Upper lobe of left lung (tissue), 6 donors: ENCODE data around the gene CNPPD1. TPM values are rescaled to one million over a fixed set of nuclear protein-coding genes. Genes with fewer than 3 reads are reported as not detected.

Source experiments
- ATAC-seq, 2 donors: fragments of 200-7000 bp; cut with Tn5 transposase; one replicate each; pipeline ENCODE4 v1.9.1; 2022; ENCODE audit warnings: mild to moderate bottlenecking in 2 of 2, moderate library complexity in 2 of 2; ENCODE audit not compliant: low FRiP score in 2 of 2
- DNase-seq, 2 donors: peaks; one replicate each; pipeline ENCODE4 v3.0.0-alpha.2; 2019 to 2020
- H3K27ac ChIP-seq, 4 donors: fragments of 200-600 bp; sonication (generic); one replicate each; pipeline ENCODE4 v1.5.1; 2016 to 2019
- H3K27me3 ChIP-seq, 4 donors: fragments of 200-600 bp; sonication (generic); one replicate each; pipeline ENCODE4 v1.5.1; 2017 to 2019
- H3K36me3 ChIP-seq, 4 donors: fragments of 200-600 bp; sonication (generic); one replicate each; pipeline ENCODE4 v1.5.1; 2016 to 2019
- H3K4me1 ChIP-seq, 4 donors: fragments of 200-600 bp; sonication (generic); one replicate each; pipeline ENCODE4 v1.5.1; 2018 to 2019
- H3K4me3 ChIP-seq, 4 donors: fragments of 200-600 bp; sonication (generic); one replicate each; pipeline ENCODE4 v1.5.1; 2017 to 2019; ENCODE audit warnings: mild to moderate bottlenecking in 2 of 4, moderate library complexity in 1 of 4
- H3K9me3 ChIP-seq, 4 donors: fragments of 200-600 bp; sonication (generic); one replicate each; pipeline ENCODE4 v1.5.1; 2018 to 2019
- EP300 ChIP-seq, 4 donors: sonication (generic); formaldehyde crosslinking; IDR thresholded peaks; one replicate each; pipeline ENCODE4 v1.5.1; 2017; ENCODE audit warnings: antibody characterized with exemption in 4 of 4, control low read depth in 2 of 4
- POLR2A ChIP-seq, 4 donors: fragments of 450-650 bp; IDR thresholded peaks; one replicate each; pipeline ENCODE4 v1.5.1; 2016 to 2017; ENCODE audit warnings: antibody characterized with exemption in 4 of 4, mild to moderate bottlenecking in 2 of 4
- POLR2AphosphoS5 ChIP-seq, 2 donors: sonication (generic); formaldehyde crosslinking; IDR thresholded peaks; one replicate each; pipeline ENCODE4 v1.5.1; 2017; ENCODE audit warnings: antibody characterized with exemption in 2 of 2
- WGBS, 2 donors: methylation state at CpG; one replicate each; pipeline ENCODE4 v1.1.5; 2017 to 2018; 5-methylcytosine and 5-hydroxymethylcytosine counted together
- total RNA-seq, 6 donors: library from RNA; depleted of rRNA in 4 of 6; stranded (reverse); fragments of >200 nt in 4 of 6; gene quantifications; one replicate each; pipeline versions ENCODE4 v1.1.0 to v1.2.1, GENCODE V29; 2016 to 2021
- TF ChIP-seq, protein P1 (sequence below), 6 experiments: fragments of 450-650 bp in 4 of 6; fragments of 200-600 bp in 2 of 6; sonication (generic) in 2 of 6; IDR thresholded peaks; one replicate each; pipeline ENCODE4 v1.5.1; 2016 to 2019; ENCODE audit warnings: antibody characterized with exemption in 6 of 6
- donor health status: DM: no; HTN: no; CAD: no; lungs with moderate emphysema.
- donor health status: DM: no; HTN: yes; CAD: no; lungs with severe emphysema.

The CNPPD1 gene
- total RNA-seq, 6 donors from 2014 or later: 42.7 to 86.8 (median 49.4) TPM

GRCh38 chr2:219220652-219221402 lies 44.1 kb upstream of the CNPPD1 start:
- no peaks in the 10 kb centered on the region for H3K27me3 ChIP-seq
- ATAC-seq (no peak), DNase-seq (peak in 1 of 2 donors; percentile 57)
- peaks cover 20 to 38% (median 29%) of the 10 kb centered on the region in 4 donors for H3K4me1 ChIP-seq
- 83 to 92% methylated on average over 16 to 19 of the region's 19 CpGs for WGBS, 2 donors
- H3K36me3 ChIP-seq: peaks cover 46 to 65% (median 60%) of the 10 kb centered on the region in 4 donors
- no peak for TF ChIP-seq EP300 (IDR thresholded peaks at IDR 0.05)
- TF ChIP-seq POLR2AphosphoS5 (IDR thresholded peaks at IDR 0.05): no peak
- no peak overlapping the region for H3K4me3 ChIP-seq
- H3K27ac ChIP-seq: no peak overlapping the region
- no peaks in the 10 kb centered on the region for H3K9me3 ChIP-seq

DNA sequence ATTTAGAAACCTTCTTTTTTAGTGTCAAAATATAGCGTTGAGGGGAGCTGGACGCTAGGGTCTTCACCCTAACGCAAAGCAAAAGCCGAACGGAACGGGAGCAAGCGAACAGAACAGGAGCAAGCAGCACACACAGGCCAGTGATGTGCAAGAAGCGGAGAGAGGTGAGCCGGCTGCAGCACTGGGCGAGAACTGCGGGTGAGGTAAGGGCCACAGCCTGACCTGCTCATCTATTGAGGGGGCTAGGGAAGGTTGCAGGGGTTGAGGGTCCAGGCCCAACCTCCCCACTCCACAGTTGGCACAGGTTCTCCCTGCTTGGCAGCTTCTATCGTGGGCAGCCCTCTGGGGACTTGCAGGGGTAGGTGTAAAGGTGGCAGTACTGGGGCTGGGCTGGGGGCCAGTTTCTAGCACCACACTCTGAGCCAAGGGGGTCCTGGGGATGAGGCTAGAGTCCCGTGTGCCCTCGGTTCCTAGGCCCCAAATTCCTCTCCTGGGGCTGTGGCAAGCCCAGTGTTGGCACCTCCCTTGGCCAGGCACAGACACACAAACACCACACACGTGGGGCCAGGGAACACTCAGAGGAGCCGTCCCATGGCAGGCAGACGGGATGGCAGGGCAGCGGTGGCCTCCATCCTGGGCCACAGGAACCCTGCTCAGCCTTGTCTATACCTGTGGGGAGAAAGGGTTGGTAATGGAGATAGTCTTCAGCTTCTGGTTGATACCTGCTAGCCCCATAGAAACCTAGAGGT lies 43.2 kb upstream of the CNPPD1 start:
- H3K9me3 ChIP-seq: no peaks in the 10 kb centered on the region
- H3K4me1 ChIP-seq: peaks cover 20 to 35% (median 29%) of the 10 kb centered on the region in 4 donors
- TF ChIP-seq POLR2A (IDR thresholded peaks at IDR 0.05) (no peak), POLR2AphosphoS5 (IDR thresholded peaks at IDR 0.05) (no peak), EP300 (IDR thresholded peaks at IDR 0.05) (no peak)
- TF ChIP-seq, protein P1, sequence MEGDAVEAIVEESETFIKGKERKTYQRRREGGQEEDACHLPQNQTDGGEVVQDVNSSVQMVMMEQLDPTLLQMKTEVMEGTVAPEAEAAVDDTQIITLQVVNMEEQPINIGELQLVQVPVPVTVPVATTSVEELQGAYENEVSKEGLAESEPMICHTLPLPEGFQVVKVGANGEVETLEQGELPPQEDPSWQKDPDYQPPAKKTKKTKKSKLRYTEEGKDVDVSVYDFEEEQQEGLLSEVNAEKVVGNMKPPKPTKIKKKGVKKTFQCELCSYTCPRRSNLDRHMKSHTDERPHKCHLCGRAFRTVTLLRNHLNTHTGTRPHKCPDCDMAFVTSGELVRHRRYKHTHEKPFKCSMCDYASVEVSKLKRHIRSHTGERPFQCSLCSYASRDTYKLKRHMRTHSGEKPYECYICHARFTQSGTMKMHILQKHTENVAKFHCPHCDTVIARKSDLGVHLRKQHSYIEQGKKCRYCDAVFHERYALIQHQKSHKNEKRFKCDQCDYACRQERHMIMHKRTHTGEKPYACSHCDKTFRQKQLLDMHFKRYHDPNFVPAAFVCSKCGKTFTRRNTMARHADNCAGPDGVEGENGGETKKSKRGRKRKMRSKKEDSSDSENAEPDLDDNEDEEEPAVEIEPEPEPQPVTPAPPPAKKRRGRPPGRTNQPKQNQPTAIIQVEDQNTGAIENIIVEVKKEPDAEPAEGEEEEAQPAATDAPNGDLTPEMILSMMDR (IDR thresholded peaks at IDR 0.05): no peak
- H3K27me3 ChIP-seq: no peaks in the 10 kb centered on the region
- peak in 1 of 2 donors; percentile 55 for DNase-seq
- WGBS, 2 donors: 90 to 93% methylated on average over 16 of the region's 18 CpGs
- no peak for ATAC-seq
- peaks cover 45 to 60% (median 54%) of the 10 kb centered on the region in 4 donors for H3K36me3 ChIP-seq
- peak overlapping the region in 1 of 4 donors; percentile 91 for H3K27ac ChIP-seq
- no peak overlapping the region for H3K4me3 ChIP-seq

DNA sequence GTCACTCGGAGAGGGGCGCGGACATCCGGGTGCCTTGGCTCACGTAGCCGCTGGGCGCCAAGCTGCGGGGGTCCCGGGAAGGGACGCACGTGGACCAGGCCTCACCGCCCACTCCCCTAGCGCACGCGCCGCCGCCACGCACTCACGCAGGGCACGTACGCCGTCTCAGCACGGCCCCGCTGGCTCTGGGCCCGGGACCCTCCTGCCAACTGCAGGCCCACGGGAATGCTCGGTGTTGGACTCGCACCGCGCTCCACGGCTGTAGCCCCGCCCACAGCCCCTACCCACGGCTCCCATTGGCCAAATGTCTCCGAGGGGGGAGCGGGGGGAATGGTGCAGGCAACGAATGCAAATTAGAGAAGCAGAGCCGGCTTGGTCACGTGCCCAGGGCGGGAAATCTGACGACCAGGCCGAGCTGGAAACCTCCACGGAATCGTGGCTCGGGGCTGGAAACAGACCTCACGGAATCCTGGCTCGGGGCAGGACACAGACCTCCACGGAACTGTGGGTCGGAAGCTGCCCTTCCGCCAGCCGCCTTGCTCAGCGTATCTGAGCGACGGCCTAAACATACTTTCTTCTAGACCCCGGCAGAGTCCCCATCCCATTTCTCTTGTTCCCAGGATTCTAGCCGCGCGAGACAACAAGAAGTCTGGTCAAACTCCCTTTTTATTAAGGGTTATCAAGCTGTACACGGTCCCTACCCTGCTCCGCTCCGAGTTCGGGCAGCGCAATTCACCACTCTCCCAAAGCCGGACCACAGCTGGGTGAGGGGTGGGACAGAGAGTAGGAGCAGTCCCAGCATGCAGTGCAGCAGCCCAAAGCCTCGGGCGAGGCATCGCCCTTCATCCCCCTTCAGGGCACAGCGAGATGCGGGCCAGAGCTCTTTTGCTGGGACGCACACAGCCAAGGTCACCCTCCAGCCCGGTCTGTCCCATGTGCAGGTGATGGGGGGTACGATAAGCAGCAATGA lies 42.3 kb upstream of the CNPPD1 start, which contains the start of gene ABCB6:
TSS of gene ABCB6 (minus strand) at position 227 of the 970 bp plus-strand sequence. CDS start 285 bp downstream, outside the sequence.
- Histone ChIP-seq H3K27ac (peak within 1 kb of the TSS; percentile 82 to 92 (median 90)), H3K9me3 (no peaks in the 10 kb centered on the region), H3K4me3 (peak within 1 kb of the TSS; percentile 28 to 74 (median 61)), H3K27me3 (no peaks in the 10 kb centered on the region), H3K4me1 (peaks cover 20 to 35% (median 29%) of the 10 kb centered on the region in 4 donors), H3K36me3 (peaks cover 35 to 58% (median 48%) of the 10 kb centered on the region in 4 donors)
- ATAC-seq: peak; percentile 93 to 95
- peak in 2 of 4 donors; percentile 58 to 80 for TF ChIP-seq POLR2A (IDR thresholded peaks at IDR 0.05)
- TF ChIP-seq, protein P1 (IDR thresholded peaks at IDR 0.05): peak in 2 of 6 experiments; percentile 5 to 18
- peak in 1 of 2 donors; percentile 80 for TF ChIP-seq POLR2AphosphoS5 (IDR thresholded peaks at IDR 0.05)
- TF ChIP-seq EP300 (IDR thresholded peaks at IDR 0.05): no peak
- peak; percentile 97 for DNase-seq
- WGBS, 2 donors: 20 to 22% methylated on average over 18 to 44 of the region's 71 CpGs

DNA sequence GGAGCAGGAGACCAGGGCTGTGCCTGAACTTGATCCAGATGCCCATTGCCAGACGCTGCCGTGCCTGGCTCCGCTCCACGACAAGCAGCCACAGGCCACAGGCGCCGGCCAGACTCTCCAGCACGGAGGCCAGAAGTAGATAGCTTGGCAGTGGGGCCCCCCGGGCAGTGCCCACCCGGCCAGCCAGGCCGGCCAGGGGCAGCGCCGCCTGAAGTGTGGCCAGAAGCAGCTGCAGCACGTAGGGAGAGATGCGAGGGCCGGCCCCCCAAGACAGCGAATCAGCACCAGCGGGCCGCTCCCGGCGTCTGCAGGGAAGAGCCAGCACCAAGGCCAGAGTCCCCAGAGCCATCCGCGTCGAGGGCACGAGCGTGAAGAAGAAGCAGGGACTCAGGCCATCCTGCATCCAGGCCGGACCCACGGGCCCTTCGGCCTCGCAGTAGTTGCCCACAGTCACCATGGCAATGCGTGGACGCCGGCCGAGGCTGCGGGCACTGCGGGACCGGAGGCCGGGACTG lies 41.5 kb upstream of the CNPPD1 start:
- peaks cover 30 to 57% (median 45%) of the 10 kb centered on the region in 4 donors for H3K36me3 ChIP-seq

More for the DNA sequence above, 41.5 kb upstream of the CNPPD1 start:
- H3K9me3 ChIP-seq: no peaks in the 10 kb centered on the region
- TF ChIP-seq POLR2A (IDR thresholded peaks at IDR 0.05): peak in 1 of 4 donors; percentile 6
- TF ChIP-seq EP300 (IDR thresholded peaks at IDR 0.05): no peak
- TF ChIP-seq, protein P1 (IDR thresholded peaks at IDR 0.05): peak in 1 of 6 experiments; percentile 20
- WGBS, 2 donors: 0% methylated on average over 26 of the region's 37 CpGs; no CpG with 5 or more reads in 1 of the 2 donors
- H3K4me3 ChIP-seq: peak overlapping the region; percentile 28 to 74 (median 61)
- H3K4me1 ChIP-seq: peaks cover 20 to 35% (median 29%) of the 10 kb centered on the region in 4 donors
- H3K27me3 ChIP-seq: no peaks in the 10 kb centered on the region
- DNase-seq: peak; percentile 68 to 90
- peak; percentile 72 to 75 for ATAC-seq
- peak overlapping the region; percentile 82 to 92 (median 90) for H3K27ac ChIP-seq
